Liver (tissue), 3 donors: ENCODE results near the gene AKR1B1.

Experiments used
- CTCF ChIP-seq: fragments of 150-350 bp; IDR thresholded peaks from 2 replicates; pipeline ENCODE4 v1.5.1; 2017; ENCODE audit warnings: improper control_type of control experiment, low read depth, low read length; ENCODE audit not compliant: missing input control
- EGR1 ChIP-seq, 2 donors: IDR thresholded peaks; 2 replicates each; pipeline ENCODE4 v1.6.1; 2016 to 2018; ENCODE audit warnings: antibody characterized with exemption in 2 of 2, low read depth in 2 of 2
- HNF4A ChIP-seq, 2 donors: conservative IDR thresholded peaks; 2 replicates each; pipeline ENCODE4 v1.6.1; 2016; ENCODE audit warnings: antibody characterized with exemption in 2 of 2, mild to moderate bottlenecking in 2 of 2
- MAX ChIP-seq: IDR thresholded peaks from 2 replicates; pipeline ENCODE4 v1.6.1; 2016; ENCODE audit warnings: antibody characterized with exemption
- SP1 ChIP-seq: IDR thresholded peaks from 2 replicates; pipeline ENCODE4 v1.6.1; 2018; ENCODE audit warnings: antibody characterized with exemption, mild to moderate bottlenecking
- YY1 ChIP-seq: IDR thresholded peaks from 2 replicates; pipeline ENCODE4 v1.6.1; 2016; ENCODE audit warnings: antibody characterized with exemption, mild to moderate bottlenecking
- TF ChIP-seq, protein P1 (sequence below): IDR thresholded peaks from 2 replicates; pipeline ENCODE4 v1.6.1; 2016; ENCODE audit warnings: antibody characterized with exemption, mild to moderate bottlenecking
- donor health status: healthy.
- donor health status: healthy.

DNA sequence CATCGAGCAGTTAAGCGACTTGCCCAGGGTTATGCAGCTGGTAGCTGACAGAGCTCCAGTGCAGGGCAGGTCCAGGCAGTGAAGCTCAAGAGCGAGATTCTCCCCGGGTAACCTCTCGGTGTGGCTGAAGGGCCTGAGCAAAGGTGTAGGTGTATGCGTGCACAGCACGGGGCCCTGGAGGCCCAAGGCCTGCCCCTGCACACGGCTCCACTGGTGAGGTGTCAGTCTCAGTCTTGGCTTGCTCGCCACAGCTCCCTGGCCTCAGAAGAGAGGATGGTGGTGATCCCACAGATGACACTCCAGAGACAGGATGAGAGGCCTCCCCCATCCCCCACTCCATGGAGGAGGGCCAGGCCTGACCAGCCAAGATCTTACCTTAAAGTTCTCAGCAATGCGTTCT lies 12.0 kb downstream of the AKR1B1 start:
- TF ChIP-seq YY1 = no peak
- TF ChIP-seq CTCF = no peak
- TF ChIP-seq EGR1 (IDR thresholded peaks at IDR 0.05; ENCODE audit: low read depth in 2 of 2) = no peak
- TF ChIP-seq, protein P1, sequence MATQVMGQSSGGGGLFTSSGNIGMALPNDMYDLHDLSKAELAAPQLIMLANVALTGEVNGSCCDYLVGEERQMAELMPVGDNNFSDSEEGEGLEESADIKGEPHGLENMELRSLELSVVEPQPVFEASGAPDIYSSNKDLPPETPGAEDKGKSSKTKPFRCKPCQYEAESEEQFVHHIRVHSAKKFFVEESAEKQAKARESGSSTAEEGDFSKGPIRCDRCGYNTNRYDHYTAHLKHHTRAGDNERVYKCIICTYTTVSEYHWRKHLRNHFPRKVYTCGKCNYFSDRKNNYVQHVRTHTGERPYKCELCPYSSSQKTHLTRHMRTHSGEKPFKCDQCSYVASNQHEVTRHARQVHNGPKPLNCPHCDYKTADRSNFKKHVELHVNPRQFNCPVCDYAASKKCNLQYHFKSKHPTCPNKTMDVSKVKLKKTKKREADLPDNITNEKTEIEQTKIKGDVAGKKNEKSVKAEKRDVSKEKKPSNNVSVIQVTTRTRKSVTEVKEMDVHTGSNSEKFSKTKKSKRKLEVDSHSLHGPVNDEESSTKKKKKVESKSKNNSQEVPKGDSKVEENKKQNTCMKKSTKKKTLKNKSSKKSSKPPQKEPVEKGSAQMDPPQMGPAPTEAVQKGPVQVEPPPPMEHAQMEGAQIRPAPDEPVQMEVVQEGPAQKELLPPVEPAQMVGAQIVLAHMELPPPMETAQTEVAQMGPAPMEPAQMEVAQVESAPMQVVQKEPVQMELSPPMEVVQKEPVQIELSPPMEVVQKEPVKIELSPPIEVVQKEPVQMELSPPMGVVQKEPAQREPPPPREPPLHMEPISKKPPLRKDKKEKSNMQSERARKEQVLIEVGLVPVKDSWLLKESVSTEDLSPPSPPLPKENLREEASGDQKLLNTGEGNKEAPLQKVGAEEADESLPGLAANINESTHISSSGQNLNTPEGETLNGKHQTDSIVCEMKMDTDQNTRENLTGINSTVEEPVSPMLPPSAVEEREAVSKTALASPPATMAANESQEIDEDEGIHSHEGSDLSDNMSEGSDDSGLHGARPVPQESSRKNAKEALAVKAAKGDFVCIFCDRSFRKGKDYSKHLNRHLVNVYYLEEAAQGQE = no peak
- TF ChIP-seq HNF4A (conservative IDR thresholded peaks at IDR 0.05) = no peak
- TF ChIP-seq SP1 = no peak
- no peak for TF ChIP-seq MAX
